Kidney glomerular epithelial cell (primary cell): ENCODE measurements around the gene EP400.
"Not testable (repeated sequence)": the region's sequence is repeated elsewhere in the genome, so short reads cannot be mapped to it uniquely, and the experiment has no call there.

Experiments used
- DNase-seq: peaks from one replicate; lab custom pipeline; 2025; lab: John Stamatoyannopoulos, UW

EP400 gene

GRCh38 chr12:131950182-131950913 lies 606 bp downstream of the EP400 start:
- DNase-seq: no peak

- not testable (repeated sequence) for DNase-seq
Observed at GRCh38 chr12:131953810-131954209, 4.1 kb downstream of the EP400 start.

- DNase-seq: not testable (repeated sequence)
Observed at GRCh38 chr12:131954460-131954859, 4.7 kb downstream of the EP400 start.

GRCh38 chr12:131959116-131959515 lies 9.4 kb downstream of the EP400 start:
- DNase-seq: no peak

GRCh38 chr12:131959641-131960589 lies 10.2 kb downstream of the EP400 start:
- DNase-seq: no peak

- not testable (repeated sequence) for DNase-seq
Observed at GRCh38 chr12:131960590-131961325, 11.0 kb downstream of the EP400 start.

GRCh38 chr12:131961328-131961727 lies 11.6 kb downstream of the EP400 start:
- DNase-seq: not testable (repeated sequence)

- no peak for DNase-seq
Observed at GRCh38 chr12:131962069-131962468, 12.3 kb downstream of the EP400 start.

GRCh38 chr12:131963381-131963780 lies 13.6 kb downstream of the EP400 start:
- no peak for DNase-seq

GRCh38 chr12:131965073-131965472 lies 15.3 kb downstream of the EP400 start:
- no peak for DNase-seq

GRCh38 chr12:131971226-131971625 lies 21.5 kb downstream of the EP400 start:
- DNase-seq: no peak

- no peak for DNase-seq
Observed at GRCh38 chr12:131975228-131975627, 25.5 kb downstream of the EP400 start.

GRCh38 chr12:131979606-131980005 lies 29.9 kb downstream of the EP400 start:
- DNase-seq: no peak

GRCh38 chr12:131980263-131980662 lies 30.5 kb downstream of the EP400 start:
- DNase-seq: no peak

- no peak for DNase-seq
Observed at GRCh38 chr12:131981388-131981787, 31.6 kb downstream of the EP400 start.

- no peak for DNase-seq
Observed at GRCh38 chr12:131982041-131982440, 32.3 kb downstream of the EP400 start.

GRCh38 chr12:131983026-131983425 lies 33.3 kb downstream of the EP400 start:
- DNase-seq: no peak

- DNase-seq: no peak
Observed at GRCh38 chr12:131983554-131983953, 33.8 kb downstream of the EP400 start.

GRCh38 chr12:131984334-131984733 lies 34.6 kb downstream of the EP400 start:
- DNase-seq: no peak

- not testable (repeated sequence) for DNase-seq
Observed at GRCh38 chr12:131985510-131985875, 35.8 kb downstream of the EP400 start.

- DNase-seq: no peak
Observed at GRCh38 chr12:131986361-131986760, 36.6 kb downstream of the EP400 start.

GRCh38 chr12:131986910-131987309 lies 37.2 kb downstream of the EP400 start:
- DNase-seq: no peak
